Adrenal gland (tissue), 5 donors: Measurements from ENCODE around the gene IFI35.

Source experiments
- CTCF ChIP-seq, 6 experiments: fragments of 450-650 bp in 4 of 6; fragments of 200-600 bp in 2 of 6; sonication (generic) in 1 of 6; IDR thresholded peaks; 1 replicate in 5 of 6; 2 replicates in 1 of 6; pipeline versions ENCODE4 v1.5.1 to v1.8.0; 2016 to 2021; ENCODE audit warnings: antibody characterized with exemption in 6 of 6, mild to moderate bottlenecking in 2 of 6, moderate library complexity in 1 of 6
- POLR2A ChIP-seq, 2 donors: fragments of 450-650 bp; IDR thresholded peaks; one replicate each; pipeline ENCODE4 v1.6.1; 2017; ENCODE audit warnings: antibody characterized with exemption in 2 of 2, mild to moderate bottlenecking in 2 of 2, moderate library complexity in 1 of 2
- donor health status: DM: no; HTN: no; CAD: no.

- TF ChIP-seq CTCF (IDR thresholded peaks at IDR 0.05), result no peak
- TF ChIP-seq POLR2A (IDR thresholded peaks at IDR 0.05), result no peak
Observed at GRCh38 chr17:42967925-42968324, 38.7 kb upstream of the IFI35 start.
